ENCODE measurements around the gene TOB1. TPM values are rescaled to one million over a fixed set of nuclear protein-coding genes. Genes with fewer than 3 reads are reported as not detected.

Gene TOB1
- total and polyA plus RNA-seq, 2 experiments from 2014 or later, result 12.1 to 46.9 TPM

DNA sequence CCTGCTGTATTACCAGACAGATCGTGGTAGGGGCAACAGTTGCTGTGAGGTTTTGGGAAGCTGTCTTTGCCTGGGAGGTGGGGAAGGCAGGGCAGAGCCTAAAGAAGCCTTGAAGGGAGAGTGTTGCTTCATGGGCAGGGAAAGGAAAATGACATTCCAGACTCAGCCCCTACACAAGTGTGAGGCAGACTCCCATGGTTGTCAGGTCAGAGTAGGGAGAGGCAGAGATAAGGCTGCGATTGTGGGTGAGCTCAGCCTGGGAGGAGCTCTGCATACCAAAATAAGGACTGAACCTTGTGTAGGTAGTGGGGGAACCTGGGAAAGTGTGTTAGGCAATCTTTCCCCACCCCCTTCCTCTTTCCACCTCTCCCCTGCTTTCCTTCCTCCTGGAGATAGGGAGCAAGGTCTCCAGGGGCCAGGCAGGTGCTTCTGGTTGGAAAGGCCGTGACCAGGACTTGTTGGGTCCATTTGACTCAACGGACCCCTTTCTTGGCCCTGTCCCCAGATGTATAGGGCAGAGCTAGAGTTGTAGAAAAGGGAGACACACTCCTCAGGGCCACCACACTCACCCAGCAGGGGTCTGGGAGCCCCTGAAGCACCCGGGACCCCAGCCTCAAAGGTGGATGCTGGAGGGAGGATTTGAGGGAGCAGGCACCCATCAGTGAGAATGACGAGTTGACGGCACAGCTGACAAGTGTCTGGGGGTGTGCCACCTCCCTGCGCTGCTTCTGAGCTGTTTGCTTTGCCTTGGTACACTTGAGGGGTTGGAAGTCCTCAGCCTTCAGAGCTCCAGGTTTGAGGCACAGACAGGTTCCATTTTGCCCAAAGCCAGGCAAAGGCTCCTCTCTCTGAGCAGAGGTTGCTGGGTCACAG lies 18.5 kb upstream of the TOB1 start (continued):
- no peak for TF ChIP-seq ZNF462 (CRISPR knock-in tag; IDR thresholded peaks at IDR 0.05)

DNA sequence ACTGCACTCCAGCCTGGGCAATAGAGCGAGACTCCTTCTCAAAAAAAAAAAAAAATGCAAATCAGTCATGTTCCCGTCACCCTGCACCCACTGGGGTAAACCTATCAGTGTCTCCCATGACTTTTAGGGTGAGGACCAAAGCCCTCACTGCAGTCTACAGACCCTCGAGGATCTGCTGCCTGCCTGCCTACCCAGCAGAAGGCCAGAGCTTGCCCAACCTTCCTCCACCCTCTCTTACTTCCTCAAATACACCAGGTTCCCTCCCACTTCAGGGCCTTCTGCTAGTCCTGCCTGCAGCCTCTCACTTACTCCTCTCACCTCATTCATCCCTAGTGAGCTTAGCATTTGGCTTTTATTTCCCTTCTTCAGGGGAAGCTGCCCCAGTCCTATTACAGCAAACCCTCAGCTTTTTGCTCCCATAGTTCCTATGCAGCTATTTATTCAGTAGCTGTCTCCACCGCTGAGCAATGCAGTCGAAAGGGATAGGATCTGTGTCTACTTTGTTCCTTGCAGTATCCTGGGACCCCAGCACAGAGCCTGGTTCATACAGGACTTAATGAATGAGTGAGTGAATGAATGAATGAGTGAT lies 17.8 kb upstream of the TOB1 start:
- H3K4me3 Mint-ChIP-seq, result no peak overlapping the region; the same call in 2 of the 3 replicates
- no peak overlapping the region; the same call in 1 of the 2 replicates for H3K27ac Mint-ChIP-seq
- Histone ChIP-seq H3K36me3 (ENCODE audit: insufficient read depth) (no peaks in the 10 kb centered on the region), H3K27me3 (ENCODE audit: insufficient read depth) (no peaks in the 10 kb centered on the region), H3K27ac (ENCODE audit: low read depth) (no peak overlapping the region), H3K4me1 (ENCODE audit: insufficient read depth) (no peaks in the 10 kb centered on the region), H4K20me1 (replicated peaks; ENCODE audit: insufficient read depth) (no peaks in the 10 kb centered on the region), H3F3A (replicated peaks; ENCODE audit: low read depth) (no peaks in the 10 kb centered on the region), H3K4me2 (no peak overlapping the region), H3K4me3 (no peak overlapping the region), H2AFZ (no peak overlapping the region; the same call in 1 of the 2 replicates), H3K79me2 (replicated peaks; ENCODE audit: insufficient read depth) (no peaks in the 10 kb centered on the region), H3K9me2 (ENCODE audit: insufficient read depth) (no peaks in the 10 kb centered on the region)
- peaks cover 17% of the 10 kb centered on the region for H3K4me1 Mint-ChIP-seq
- no peak; the same call in 2 of the 3 replicates for ATAC-seq
- peaks cover 4% of the 10 kb centered on the region; the same call in 2 of the 3 replicates for H3K9me3 Mint-ChIP-seq
- no peaks in the 10 kb centered on the region for H3K27me3 Mint-ChIP-seq (ENCODE audit: insufficient read depth, low read depth, poor library complexity)
- no peak for DNase-seq (ENCODE audit: low spot score)
- no peaks in the 10 kb centered on the region; the same call in 2 of the 3 replicates for H3K36me3 Mint-ChIP-seq (ENCODE audit: low read depth)
- TF ChIP-seq EZH2phosphoT487 (IDR thresholded peaks at IDR 0.05; ENCODE audit: unreplicated experiment), result no peak
- no peak for TF ChIP-seq NANOG (IDR thresholded peaks at IDR 0.05; ENCODE audit: borderline replicate concordance)
- TF ChIP-seq JUNB (IDR thresholded peaks at IDR 0.05; ENCODE audit: unreplicated experiment), result no peak
- no peak for TF ChIP-seq POLR2AphosphoS5 (IDR thresholded peaks at IDR 0.05; ENCODE audit: low read depth)
- TF ChIP-seq, protein P1, sequence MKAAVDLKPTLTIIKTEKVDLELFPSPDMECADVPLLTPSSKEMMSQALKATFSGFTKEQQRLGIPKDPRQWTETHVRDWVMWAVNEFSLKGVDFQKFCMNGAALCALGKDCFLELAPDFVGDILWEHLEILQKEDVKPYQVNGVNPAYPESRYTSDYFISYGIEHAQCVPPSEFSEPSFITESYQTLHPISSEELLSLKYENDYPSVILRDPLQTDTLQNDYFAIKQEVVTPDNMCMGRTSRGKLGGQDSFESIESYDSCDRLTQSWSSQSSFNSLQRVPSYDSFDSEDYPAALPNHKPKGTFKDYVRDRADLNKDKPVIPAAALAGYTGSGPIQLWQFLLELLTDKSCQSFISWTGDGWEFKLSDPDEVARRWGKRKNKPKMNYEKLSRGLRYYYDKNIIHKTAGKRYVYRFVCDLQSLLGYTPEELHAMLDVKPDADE (IDR thresholded peaks at IDR 0.05), result no peak
- no peak for TF ChIP-seq ZNF331 (CRISPR knock-in tag; IDR thresholded peaks at IDR 0.05; ENCODE audit: low read depth)
- TF ChIP-seq EZH2 (IDR thresholded peaks at IDR 0.05; ENCODE audit: low read depth, unreplicated experiment), result no peak
- TF ChIP-seq CREB1 (CRISPR knock-in tag; IDR thresholded peaks at IDR 0.05; ENCODE audit: low read depth), result no peak
- TF ChIP-seq STAT1 (IDR thresholded peaks at IDR 0.05; ENCODE audit: unreplicated experiment), result no peak
- TF ChIP-seq ZNF114 (CRISPR knock-in tag; IDR thresholded peaks at IDR 0.05), result no peak
